ENCODE results near the gene TMA7.
A peak's percentile ranks its signal among the peaks of the same experiment; 100 is the strongest.

DNA sequence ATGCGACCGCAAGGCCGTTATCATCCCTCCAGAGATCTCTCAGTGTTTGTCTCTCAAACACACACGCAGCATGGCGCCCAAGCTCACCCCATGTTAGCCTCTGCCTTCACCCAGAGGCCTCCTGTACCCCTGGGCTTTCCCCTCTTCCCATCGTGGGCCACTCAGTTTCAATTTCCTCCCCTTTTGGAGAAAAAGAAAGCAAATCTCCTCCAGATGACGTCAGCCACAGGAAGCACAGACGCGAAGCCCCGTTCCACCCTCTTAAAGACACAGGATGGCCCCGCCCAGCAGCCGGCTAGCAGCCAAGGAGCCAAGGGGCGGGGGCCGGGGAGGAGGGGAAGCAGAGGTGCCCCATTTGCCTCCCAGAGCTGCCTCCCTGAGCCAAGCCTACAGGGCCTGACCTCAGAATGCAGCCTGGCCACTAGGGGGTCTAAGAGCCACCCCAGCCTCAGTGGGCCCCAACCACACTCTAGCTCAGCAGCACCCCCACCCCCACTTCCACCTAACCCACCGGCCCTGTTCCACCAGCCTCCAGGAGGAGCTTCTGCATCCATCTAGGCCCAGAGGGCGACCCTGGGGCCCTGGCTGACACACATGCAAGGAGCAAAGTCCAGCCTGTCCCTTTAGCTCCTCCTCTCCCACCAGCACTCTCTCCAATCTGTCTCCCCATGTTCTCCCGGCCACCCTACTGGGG is 33.0 kb downstream of the TMA7 start:
- TF ChIP-seq, protein P1, sequence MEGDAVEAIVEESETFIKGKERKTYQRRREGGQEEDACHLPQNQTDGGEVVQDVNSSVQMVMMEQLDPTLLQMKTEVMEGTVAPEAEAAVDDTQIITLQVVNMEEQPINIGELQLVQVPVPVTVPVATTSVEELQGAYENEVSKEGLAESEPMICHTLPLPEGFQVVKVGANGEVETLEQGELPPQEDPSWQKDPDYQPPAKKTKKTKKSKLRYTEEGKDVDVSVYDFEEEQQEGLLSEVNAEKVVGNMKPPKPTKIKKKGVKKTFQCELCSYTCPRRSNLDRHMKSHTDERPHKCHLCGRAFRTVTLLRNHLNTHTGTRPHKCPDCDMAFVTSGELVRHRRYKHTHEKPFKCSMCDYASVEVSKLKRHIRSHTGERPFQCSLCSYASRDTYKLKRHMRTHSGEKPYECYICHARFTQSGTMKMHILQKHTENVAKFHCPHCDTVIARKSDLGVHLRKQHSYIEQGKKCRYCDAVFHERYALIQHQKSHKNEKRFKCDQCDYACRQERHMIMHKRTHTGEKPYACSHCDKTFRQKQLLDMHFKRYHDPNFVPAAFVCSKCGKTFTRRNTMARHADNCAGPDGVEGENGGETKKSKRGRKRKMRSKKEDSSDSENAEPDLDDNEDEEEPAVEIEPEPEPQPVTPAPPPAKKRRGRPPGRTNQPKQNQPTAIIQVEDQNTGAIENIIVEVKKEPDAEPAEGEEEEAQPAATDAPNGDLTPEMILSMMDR (conservative IDR thresholded peaks at IDR 0.05; ENCODE audit: low read length), result peak; percentile 81
- no peak for TF ChIP-seq EZH2phosphoT487 (IDR thresholded peaks at IDR 0.05; ENCODE audit: borderline replicate concordance)
